NCI-H2196 treated with DMSO at 0.1 percent for 48 hours (cell line): ENCODE results near the gene CRCP.

Experiments
- DNase-seq: peaks from one replicate; lab custom pipeline; 2025; ENCODE audit not compliant: unreplicated experiment; lab: John Stamatoyannopoulos, UW

CRCP gene

GRCh38 chr7:66186991-66187390 is 72.3 kb downstream of the CRCP start:
- no peak for DNase-seq

- DNase-seq, result no peak
Measured at GRCh38 chr7:66187905-66188304, 73.3 kb downstream of the CRCP start.

GRCh38 chr7:66188645-66189044 is 74.0 kb downstream of the CRCP start:
- DNase-seq, result no peak

- DNase-seq, result no peak
Measured at GRCh38 chr7:66189695-66190503, 75.3 kb downstream of the CRCP start.

- DNase-seq, result no peak
Measured at GRCh38 chr7:66190504-66190857, 75.8 kb downstream of the CRCP start.

GRCh38 chr7:66193146-66193725 is 78.6 kb downstream of the CRCP start:
- no peak for DNase-seq

- DNase-seq, result no peak
Measured at GRCh38 chr7:66198469-66198868, 83.8 kb downstream of the CRCP start.

- DNase-seq, result no peak
Measured at GRCh38 chr7:66198956-66199355, 84.3 kb downstream of the CRCP start.

GRCh38 chr7:66202441-66202840 is 87.8 kb downstream of the CRCP start:
- no peak for DNase-seq
